Activated CD4-positive, alpha-beta T cell treated with anti-CD3 and anti-CD28 coated beads, Interleukin-2, amount 50 U/mL, for 4 hours (primary cell): ENCODE measurements around the gene CHRM4.
A peak's percentile ranks its signal among the peaks of the same experiment; 100 is the strongest.

Experiments
- DNase-seq, 2 experiments: peaks; one replicate each; pipeline ENCODE4 v3.0.0-alpha.2; 2020

The CHRM4 gene

GRCh38 chr11:46367244-46367915, 24.2 kb downstream of the CHRM4 start:
- DNase-seq, result peak; percentile 68 to 71

GRCh38 chr11:46366661-46367161, 24.9 kb downstream of the CHRM4 start:
- DNase-seq, result no peak

GRCh38 chr11:46366260-46366659, 25.3 kb downstream of the CHRM4 start:
- DNase-seq, result no peak

- DNase-seq, result no peak
These were observed 26.8 kb downstream of the CHRM4 start for GRCh38 chr11:46364791-46365190.

DNA sequence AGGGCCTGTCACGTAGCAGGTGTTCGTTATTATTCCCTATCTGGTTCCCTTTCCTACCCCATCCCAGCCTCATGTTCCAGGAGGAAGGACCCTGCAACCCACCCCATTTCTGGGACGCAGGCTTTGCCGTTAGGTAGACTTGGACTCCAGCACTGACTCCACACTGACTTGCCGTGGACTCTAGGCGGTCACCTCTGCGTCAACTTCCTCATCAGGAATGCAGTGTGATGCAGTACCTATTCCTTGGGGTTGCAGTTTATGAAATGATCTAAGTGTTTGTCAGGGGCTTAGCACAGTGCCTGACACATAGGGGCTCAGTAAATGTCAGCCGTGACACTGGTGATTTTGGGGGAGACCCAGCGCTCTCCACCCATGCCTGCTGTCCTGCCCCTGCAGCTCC, 27.5 kb downstream of the CHRM4 start:
- no peak for DNase-seq

GRCh38 chr11:46363455-46364005, 28.0 kb downstream of the CHRM4 start:
- DNase-seq, result no peak

DNA sequence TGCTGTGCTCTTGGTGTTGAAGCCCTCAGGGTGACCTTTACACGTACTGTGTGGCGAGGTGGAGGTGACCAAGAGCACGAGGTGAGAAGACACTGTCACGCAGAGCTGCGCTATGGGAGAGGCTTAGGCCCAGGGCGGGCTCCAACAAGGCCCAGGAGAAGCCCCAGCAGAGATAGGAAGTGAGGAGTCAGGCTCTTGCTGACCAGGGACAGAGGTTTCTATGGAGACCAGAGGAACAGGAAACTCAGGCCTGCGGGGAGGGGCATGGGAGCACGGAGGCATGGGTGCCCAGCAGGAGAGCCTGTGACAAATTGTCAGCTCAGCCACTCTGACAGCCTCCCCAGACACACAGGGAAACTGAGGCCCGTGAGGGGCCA, 28.6 kb downstream of the CHRM4 start:
- DNase-seq, result no peak

GRCh38 chr11:46362156-46363030, 29.2 kb downstream of the CHRM4 start:
- DNase-seq, result no peak

- peak; percentile 51 to 55 for DNase-seq
These were observed 30.1 kb downstream of the CHRM4 start for GRCh38 chr11:46361283-46362155.

DNA sequence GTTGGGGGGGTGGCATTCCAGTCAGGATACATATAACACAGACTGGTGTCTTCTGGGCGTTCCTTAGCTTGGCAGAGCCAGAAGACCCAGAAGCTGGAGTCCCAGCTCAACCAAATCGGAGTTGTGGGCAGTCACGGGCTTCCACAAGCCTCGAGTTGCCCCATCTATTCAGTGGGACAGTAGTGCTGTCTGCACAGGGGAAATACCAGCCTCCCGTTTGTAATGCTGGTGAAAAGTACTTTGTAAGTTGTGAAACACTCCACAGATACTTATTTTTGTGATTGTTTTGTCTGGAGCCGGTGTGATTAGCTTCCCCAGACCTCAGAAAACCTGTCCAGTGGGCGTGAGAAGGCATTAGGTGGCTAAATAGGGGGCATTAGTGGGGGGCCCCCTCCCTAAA, 30.7 kb downstream of the CHRM4 start:
- DNase-seq, result no peak

DNA sequence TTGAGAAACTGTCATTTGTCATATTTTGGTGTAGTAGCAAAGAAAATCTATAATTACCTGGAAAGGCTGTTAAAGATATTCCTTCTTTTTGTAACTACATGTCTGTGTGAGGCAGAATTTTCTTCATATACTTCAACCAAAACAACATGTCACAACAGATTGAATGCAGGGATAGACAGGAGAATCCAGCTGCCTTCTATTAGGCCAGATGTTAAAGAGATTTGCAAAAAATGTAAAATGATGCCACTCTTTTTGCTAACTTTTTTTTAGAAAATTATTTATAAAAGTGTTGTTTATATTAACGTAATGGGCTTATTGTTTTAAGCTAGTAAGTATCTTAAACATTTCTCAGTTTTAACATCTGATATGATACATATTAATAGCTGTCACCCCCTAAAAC, 31.6 kb downstream of the CHRM4 start:
- DNase-seq, result no peak

- no peak for DNase-seq
These were observed 34.1 kb downstream of the CHRM4 start for GRCh38 chr11:46357483-46357936.

DNA sequence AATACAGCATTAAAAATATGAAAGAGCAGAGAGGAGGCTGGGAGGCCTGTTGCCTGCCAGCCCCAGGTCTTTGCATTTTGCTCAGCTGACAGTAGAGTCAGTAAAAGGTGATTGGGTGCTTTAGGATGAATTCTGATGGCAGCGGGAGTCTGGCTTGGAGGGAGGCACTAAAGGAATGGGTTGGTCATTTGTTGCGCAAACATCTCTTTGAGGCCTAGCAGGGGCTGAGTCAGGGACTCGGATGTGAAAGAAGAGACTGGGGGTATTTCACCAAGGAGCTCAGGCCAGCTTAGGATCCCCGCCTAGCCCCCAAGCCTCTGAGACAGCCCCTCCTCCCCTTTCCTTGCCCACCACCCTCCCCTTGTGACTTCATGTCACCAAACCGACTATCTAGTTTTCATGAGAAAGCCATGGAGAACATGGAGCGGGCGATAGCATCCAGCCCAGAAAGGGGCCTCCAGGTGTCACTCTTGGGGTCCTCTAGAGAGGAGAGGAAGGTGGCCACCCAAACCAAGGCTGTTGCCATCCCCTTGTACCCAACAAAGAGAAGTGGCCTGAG, 34.6 kb downstream of the CHRM4 start:
- no peak for DNase-seq

GRCh38 chr11:46353698-46354097, 37.9 kb downstream of the CHRM4 start:
- DNase-seq, result peak; percentile 67 to 74

DNA sequence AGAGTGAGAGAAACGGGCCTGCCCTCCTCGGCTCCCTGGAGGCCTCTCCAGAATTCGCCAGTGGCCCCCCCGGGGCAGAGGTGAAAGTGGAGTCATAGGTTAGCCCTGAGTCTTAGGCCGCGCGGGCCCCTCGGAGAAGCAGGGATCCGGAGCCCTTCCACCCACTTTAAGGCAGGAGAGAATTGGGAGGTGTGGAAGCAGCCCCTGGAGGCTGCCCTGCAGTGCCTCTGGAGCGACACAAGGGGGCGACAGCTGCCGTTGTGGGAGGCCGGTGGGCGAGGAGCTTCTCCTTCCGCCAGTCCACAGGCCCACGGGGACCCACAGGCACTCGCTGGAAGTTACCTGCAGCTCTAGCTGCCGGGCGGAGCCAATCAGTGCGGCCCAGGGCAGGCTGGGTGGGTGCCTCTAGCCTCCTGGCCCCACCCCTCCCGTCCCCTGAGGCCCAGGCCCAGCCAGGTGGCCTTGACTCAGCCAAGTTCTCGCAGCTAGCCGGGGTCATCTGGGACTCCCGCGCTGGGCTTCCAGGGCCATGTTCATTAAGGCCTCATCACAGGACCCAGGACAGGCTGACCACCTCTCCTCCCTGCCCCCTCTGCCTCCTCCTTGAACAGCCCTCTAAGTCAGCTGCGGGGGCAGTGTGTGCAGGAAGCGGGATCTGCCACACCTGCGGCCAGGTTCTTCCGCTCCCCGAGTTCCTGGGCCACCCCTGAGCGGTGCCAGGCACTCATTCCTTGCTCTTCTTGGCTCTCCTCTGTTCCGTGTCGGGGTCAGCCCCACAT, 39.3 kb downstream of the CHRM4 start:
- peak; percentile 64 to 70 for DNase-seq

- no peak for DNase-seq
These were observed 40.0 kb downstream of the CHRM4 start for GRCh38 chr11:46351606-46352005.

DNA sequence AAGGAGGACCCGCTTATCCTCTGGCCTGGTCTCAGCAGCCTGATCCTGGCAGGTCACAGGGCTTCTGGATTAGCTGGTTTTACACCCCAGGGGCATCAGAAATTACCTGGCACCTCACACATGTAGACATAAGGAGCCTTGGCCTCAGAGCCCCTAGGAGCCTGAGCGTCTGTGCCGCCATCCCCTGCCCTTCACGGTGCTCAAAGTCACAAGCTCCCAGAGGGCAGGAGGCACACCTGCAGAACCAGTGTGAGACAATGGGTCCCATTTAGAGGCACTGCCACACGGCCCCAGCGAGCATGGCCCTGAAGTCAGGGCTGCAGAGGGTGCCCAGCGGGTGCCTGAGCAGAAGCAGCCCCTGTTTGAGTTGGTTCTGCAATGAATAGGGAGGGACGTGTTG, 40.4 kb downstream of the CHRM4 start:
- no peak for DNase-seq

DNA sequence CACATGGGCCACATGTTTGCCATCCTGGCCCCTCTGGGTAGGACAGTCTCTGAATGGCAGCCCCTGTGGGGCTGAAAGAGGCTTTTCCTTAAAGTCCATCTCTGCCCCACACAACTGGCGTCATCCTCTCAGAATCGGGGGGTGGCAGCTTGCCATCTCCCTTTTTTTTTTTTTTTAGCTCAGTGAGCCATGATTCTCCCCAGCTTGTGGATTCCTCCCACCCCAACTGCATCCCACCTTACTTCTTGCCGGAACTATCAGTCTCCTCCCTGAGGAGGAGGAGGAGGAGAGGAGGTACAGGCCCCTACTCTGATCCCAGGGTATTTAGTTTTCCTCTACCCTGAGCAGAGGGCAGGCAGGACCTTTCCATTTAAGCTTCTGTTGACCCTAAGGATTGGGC, 40.9 kb downstream of the CHRM4 start:
- no peak for DNase-seq

GRCh38 chr11:46348566-46349401, 42.8 kb downstream of the CHRM4 start:
- peak in 1 of 2 experiments; percentile 43 for DNase-seq

DNA sequence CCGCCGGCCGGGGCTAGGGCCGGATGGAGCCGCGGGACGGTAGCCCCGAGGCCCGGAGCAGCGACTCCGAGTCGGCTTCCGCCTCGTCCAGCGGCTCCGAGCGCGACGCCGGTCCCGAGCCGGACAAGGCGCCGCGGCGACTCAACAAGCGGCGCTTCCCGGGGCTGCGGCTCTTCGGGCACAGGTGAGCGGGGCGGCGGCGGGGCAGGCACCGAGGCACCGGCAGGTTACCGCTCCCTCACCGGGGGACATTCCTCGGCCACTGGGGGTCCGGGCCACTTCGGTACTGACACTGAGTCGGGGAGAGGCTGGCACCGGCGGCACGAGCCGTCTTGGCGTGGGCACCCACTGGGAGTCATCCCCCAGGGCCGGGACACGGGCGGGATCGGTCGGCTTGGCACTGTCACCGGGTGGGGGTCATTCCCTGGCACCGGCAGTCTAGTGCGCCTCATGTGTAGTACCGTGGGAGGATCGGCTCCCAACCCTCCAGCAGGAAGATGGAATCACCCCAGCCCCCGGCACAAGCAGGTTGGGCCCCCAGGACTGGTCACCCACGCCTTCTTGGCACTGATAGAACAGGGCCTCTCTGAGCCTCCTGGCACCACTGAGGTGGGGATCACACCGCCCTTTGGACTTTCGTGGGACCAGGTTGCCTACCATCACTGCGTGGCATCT, 43.8 kb downstream of the CHRM4 start:
- no peak for DNase-seq
